Measurements from ENCODE around the gene PLD6. TPM values are rescaled to one million over a fixed set of nuclear protein-coding genes. Genes with fewer than 3 reads are reported as not detected.
"Not testable (repeated sequence)": the region's sequence is repeated elsewhere in the genome, so short reads cannot be mapped to it uniquely, and the experiment has no call there.

Gene PLD6
- total and polyA plus RNA-seq, 3 donors from 2014 or later, result 39.9 to 44.2 (median 41.5) TPM

- TF ChIP-seq, protein P1, sequence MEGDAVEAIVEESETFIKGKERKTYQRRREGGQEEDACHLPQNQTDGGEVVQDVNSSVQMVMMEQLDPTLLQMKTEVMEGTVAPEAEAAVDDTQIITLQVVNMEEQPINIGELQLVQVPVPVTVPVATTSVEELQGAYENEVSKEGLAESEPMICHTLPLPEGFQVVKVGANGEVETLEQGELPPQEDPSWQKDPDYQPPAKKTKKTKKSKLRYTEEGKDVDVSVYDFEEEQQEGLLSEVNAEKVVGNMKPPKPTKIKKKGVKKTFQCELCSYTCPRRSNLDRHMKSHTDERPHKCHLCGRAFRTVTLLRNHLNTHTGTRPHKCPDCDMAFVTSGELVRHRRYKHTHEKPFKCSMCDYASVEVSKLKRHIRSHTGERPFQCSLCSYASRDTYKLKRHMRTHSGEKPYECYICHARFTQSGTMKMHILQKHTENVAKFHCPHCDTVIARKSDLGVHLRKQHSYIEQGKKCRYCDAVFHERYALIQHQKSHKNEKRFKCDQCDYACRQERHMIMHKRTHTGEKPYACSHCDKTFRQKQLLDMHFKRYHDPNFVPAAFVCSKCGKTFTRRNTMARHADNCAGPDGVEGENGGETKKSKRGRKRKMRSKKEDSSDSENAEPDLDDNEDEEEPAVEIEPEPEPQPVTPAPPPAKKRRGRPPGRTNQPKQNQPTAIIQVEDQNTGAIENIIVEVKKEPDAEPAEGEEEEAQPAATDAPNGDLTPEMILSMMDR (IDR thresholded peaks at IDR 0.05), result no peak
- no peak for TF ChIP-seq POLR2A (IDR thresholded peaks at IDR 0.05)
- 46 to 49% methylated on average over 3 to 4 of the region's 4 CpGs for WGBS, 2 donors
- Histone ChIP-seq H3K36me3 (ENCODE audit: low read depth, missing control alignments) (no peaks in the 10 kb centered on the region), H3K4me3 (no peak overlapping the region), H3K9me3 (no peaks in the 10 kb centered on the region), H3K27ac (no peak overlapping the region), H3K4me1 (peaks cover 36% of the 10 kb centered on the region), H3K27me3 (no peaks in the 10 kb centered on the region)
- DNase-seq, result no peak
- intact Hi-C loops (cut with DNase I; ENCODE audit: low total_unique reads), result no loop called here
Observed at GRCh38 chr17:17189559-17189958, 16.6 kb downstream of the PLD6 start.

DNA sequence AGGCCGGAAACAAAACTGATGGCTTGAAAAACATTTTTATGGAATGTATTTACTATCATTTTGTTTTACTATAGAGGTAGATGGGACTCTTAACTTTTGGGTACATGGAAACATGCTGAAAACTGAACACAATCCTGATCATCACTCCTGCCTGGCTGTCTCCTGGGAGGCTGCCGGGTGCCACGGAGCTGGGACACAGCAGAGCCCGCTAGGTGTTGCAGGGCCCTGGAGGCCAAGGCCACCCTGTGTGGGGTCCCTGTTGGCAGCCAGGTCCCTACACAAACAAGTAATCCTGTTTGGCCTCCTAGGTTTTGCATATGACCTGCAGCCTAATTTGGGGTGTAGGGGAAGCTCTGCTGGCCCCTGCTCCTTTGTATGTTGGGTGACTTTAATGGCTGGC, 17.5 kb downstream of the PLD6 start:
- TF ChIP-seq, protein P1 (IDR thresholded peaks at IDR 0.05), result no peak
- DNase-seq, result no peak
- Histone ChIP-seq H3K36me3 (ENCODE audit: low read depth, missing control alignments) (no peaks in the 10 kb centered on the region), H3K4me1 (peaks cover 36% of the 10 kb centered on the region), H3K9me3 (no peaks in the 10 kb centered on the region), H3K4me3 (no peak overlapping the region), H3K27ac (peak overlapping the region in 1 of 2 donors; percentile 5), H3K27me3 (no peaks in the 10 kb centered on the region)
- intact Hi-C loops (cut with DNase I; ENCODE audit: low total_unique reads), result no loop called here
- WGBS, 2 donors, result 67 to 80% methylated on average over 4 of the region's 4 CpGs

GRCh38 chr17:17186551-17187505, 19.3 kb downstream of the PLD6 start:
- DNase-seq, result no peak
- intact Hi-C loops (cut with DNase I; ENCODE audit: low total_unique reads), result no loop called here
- TF ChIP-seq, protein P1 (IDR thresholded peaks at IDR 0.05), result no peak
- TF ChIP-seq POLR2A (IDR thresholded peaks at IDR 0.05), result no peak
- 68 to 77% methylated on average over 14 of the region's 14 CpGs for WGBS, 2 donors
- Histone ChIP-seq H3K27me3 (no peaks in the 10 kb centered on the region), H3K36me3 (ENCODE audit: low read depth, missing control alignments) (no peaks in the 10 kb centered on the region), H3K4me1 (peaks cover 36% of the 10 kb centered on the region), H3K27ac (no peak overlapping the region), H3K9me3 (no peaks in the 10 kb centered on the region), H3K4me3 (no peak overlapping the region)

DNA sequence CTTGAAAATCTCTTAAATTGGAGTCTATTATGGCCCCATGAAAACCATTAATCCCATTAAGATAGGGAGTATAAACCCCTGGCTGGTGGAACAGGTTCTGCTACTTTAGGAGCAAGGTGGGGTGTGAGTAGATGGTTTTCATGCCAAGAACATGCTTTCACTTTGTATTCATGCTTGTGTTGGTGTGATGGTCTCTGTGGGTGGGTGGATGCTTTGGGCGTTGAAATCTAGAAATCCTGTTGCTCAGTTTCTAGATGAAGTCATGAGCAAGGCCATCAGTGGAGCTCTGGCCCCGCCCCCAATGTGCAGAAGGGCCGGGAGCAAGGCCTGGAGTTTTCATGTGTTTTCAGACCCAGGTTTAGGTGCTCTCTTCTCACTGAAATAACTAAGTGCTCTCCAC, 20.1 kb downstream of the PLD6 start:
- Histone ChIP-seq H3K36me3 (ENCODE audit: low read depth, missing control alignments) (no peaks in the 10 kb centered on the region), H3K4me3 (no peak overlapping the region), H3K27ac (no peak overlapping the region), H3K4me1 (peaks cover 31% of the 10 kb centered on the region), H3K9me3 (no peaks in the 10 kb centered on the region), H3K27me3 (no peaks in the 10 kb centered on the region)
- no peak for DNase-seq
- TF ChIP-seq, protein P1 (IDR thresholded peaks at IDR 0.05), result no peak
- TF ChIP-seq POLR2A (IDR thresholded peaks at IDR 0.05), result no peak
- intact Hi-C loops (cut with DNase I; ENCODE audit: low total_unique reads), result no loop called here
- WGBS, 2 donors, result 74 to 78% methylated on average over 3 of the region's 3 CpGs

- peaks cover 24% of the 10 kb centered on the region for H3K4me1 ChIP-seq
- DNase-seq; H3K27ac ChIP-seq; H3K36me3 ChIP-seq (ENCODE audit: low read depth, missing control alignments); H3K9me3 ChIP-seq; H3K27me3 ChIP-seq; H3K4me3 ChIP-seq; intact Hi-C loops (cut with DNase I; ENCODE audit: low total_unique reads): not testable (repeated sequence)
- WGBS, 2 donors, result 81 to 86% methylated on average over 13 of the region's 13 CpGs
Observed at GRCh38 chr17:17184985-17185757, 21.0 kb downstream of the PLD6 start.

Measured in testis (tissue), 3 donors.